Retinal pigment epithelial cell (primary cell): ENCODE measurements around the gene DCTD.

Source experiments
- DNase-seq: peaks from one replicate; pipeline ENCODE4 v3.0.0-alpha.2; 2010; ENCODE audit warnings: low read depth
- H3K4me3 ChIP-seq: 2 replicates; pipeline ENCODE4 v1.5.1; 2011; ENCODE audit warnings: mild to moderate bottlenecking, low read length, control low read depth, moderate library complexity
- CTCF ChIP-seq: conservative IDR thresholded peaks from 2 replicates; pipeline ENCODE4 v1.5.1; 2011; ENCODE audit warnings: low read depth, low read length, control low read depth, inconsistent platforms

The DCTD gene

GRCh38 chr4:182873726-182874125 is 43.5 kb downstream of the DCTD start:
- no peak for DNase-seq
- H3K4me3 ChIP-seq = no peak overlapping the region
- no peak for TF ChIP-seq CTCF

GRCh38 chr4:182873289-182873688 is 43.9 kb downstream of the DCTD start:
- H3K4me3 ChIP-seq = no peak overlapping the region
- DNase-seq = no peak
- no peak for TF ChIP-seq CTCF

- DNase-seq = no peak
- TF ChIP-seq CTCF = no peak
- no peak overlapping the region for H3K4me3 ChIP-seq
These were observed 44.3 kb downstream of the DCTD start for GRCh38 chr4:182872886-182873285.

GRCh38 chr4:182871616-182872015 is 45.6 kb downstream of the DCTD start:
- H3K4me3 ChIP-seq = no peak overlapping the region

GRCh38 chr4:182869697-182870096 is 47.5 kb downstream of the DCTD start:
- DNase-seq = no peak
- TF ChIP-seq CTCF = no peak

More at GRCh38 chr4:182871616-182872015, 45.6 kb downstream of the DCTD start:
- no peak for TF ChIP-seq CTCF
- no peak for DNase-seq

GRCh38 chr4:182866746-182867145 is 50.4 kb downstream of the DCTD start:
- TF ChIP-seq CTCF = no peak
- DNase-seq = no peak
- H3K4me3 ChIP-seq = no peak overlapping the region

More at GRCh38 chr4:182869697-182870096, 47.5 kb downstream of the DCTD start:
- H3K4me3 ChIP-seq = no peak overlapping the region

- no peak for DNase-seq
- no peak for TF ChIP-seq CTCF
- H3K4me3 ChIP-seq = no peak overlapping the region
These were observed 53.7 kb downstream of the DCTD start for GRCh38 chr4:182863501-182863900.
